ENCODE results near the gene SH3PXD2B.
"Not testable (repeated sequence)": the region's sequence is repeated elsewhere in the genome, so short reads cannot be mapped to it uniquely, and the experiment has no call there.

The SH3PXD2B gene

GRCh38 chr5:172345881-172346280 lies 108.4 kb downstream of the SH3PXD2B start:
- no peak for TF ChIP-seq ZNF274 (IDR thresholded peaks at IDR 0.05; ENCODE audit: low read depth, low read length)
- no peak overlapping the region for H3K4me3 ChIP-seq (ENCODE audit: low read length)

- TF ChIP-seq ZNF274 (IDR thresholded peaks at IDR 0.05; ENCODE audit: low read depth, low read length), result no peak
Measured at GRCh38 chr5:172344855-172345409, 109.4 kb downstream of the SH3PXD2B start.

GRCh38 chr5:172343741-172344140 lies 110.6 kb downstream of the SH3PXD2B start:
- TF ChIP-seq ZNF274 (IDR thresholded peaks at IDR 0.05; ENCODE audit: low read depth, low read length), result no peak
- H3K4me3 ChIP-seq (ENCODE audit: low read length), result no peak overlapping the region

More at GRCh38 chr5:172344855-172345409, 109.4 kb downstream of the SH3PXD2B start:
- H3K4me3 ChIP-seq (ENCODE audit: low read length), result no peak overlapping the region

- H3K4me3 ChIP-seq (ENCODE audit: low read length), result no peak overlapping the region
- no peak for TF ChIP-seq ZNF274 (IDR thresholded peaks at IDR 0.05; ENCODE audit: low read depth, low read length)
Measured at GRCh38 chr5:172342918-172343317, 111.4 kb downstream of the SH3PXD2B start.

- no peak for TF ChIP-seq ZNF274 (IDR thresholded peaks at IDR 0.05; ENCODE audit: low read depth, low read length)
Measured at GRCh38 chr5:172339264-172340180, 114.8 kb downstream of the SH3PXD2B start.

GRCh38 chr5:172336676-172337285 lies 117.5 kb downstream of the SH3PXD2B start:
- no peak for TF ChIP-seq ZNF274 (IDR thresholded peaks at IDR 0.05; ENCODE audit: low read depth, low read length)
- H3K4me3 ChIP-seq (ENCODE audit: low read length), result no peak overlapping the region

More at GRCh38 chr5:172339264-172340180, 114.8 kb downstream of the SH3PXD2B start:
- no peak overlapping the region for H3K4me3 ChIP-seq (ENCODE audit: low read length)

- TF ChIP-seq ZNF274 (IDR thresholded peaks at IDR 0.05; ENCODE audit: low read depth, low read length), result no peak
Measured at GRCh38 chr5:172336264-172336663, 118.1 kb downstream of the SH3PXD2B start.

GRCh38 chr5:172335721-172336120 lies 118.6 kb downstream of the SH3PXD2B start:
- TF ChIP-seq ZNF274 (IDR thresholded peaks at IDR 0.05; ENCODE audit: low read depth, low read length), result no peak

More at GRCh38 chr5:172336264-172336663, 118.1 kb downstream of the SH3PXD2B start:
- H3K4me3 ChIP-seq (ENCODE audit: low read length), result no peak overlapping the region

GRCh38 chr5:172334641-172335040 lies 119.7 kb downstream of the SH3PXD2B start:
- TF ChIP-seq ZNF274 (IDR thresholded peaks at IDR 0.05; ENCODE audit: low read depth, low read length), result no peak
- no peak overlapping the region for H3K4me3 ChIP-seq (ENCODE audit: low read length)

More at GRCh38 chr5:172335721-172336120, 118.6 kb downstream of the SH3PXD2B start:
- no peak overlapping the region for H3K4me3 ChIP-seq (ENCODE audit: low read length)

- no peak for TF ChIP-seq ZNF274 (IDR thresholded peaks at IDR 0.05; ENCODE audit: low read depth, low read length)
- H3K4me3 ChIP-seq (ENCODE audit: low read length), result no peak overlapping the region
Measured at GRCh38 chr5:172334196-172334595, 120.1 kb downstream of the SH3PXD2B start.

- H3K4me3 ChIP-seq (ENCODE audit: low read length), result not testable (repeated sequence)
Measured at GRCh38 chr5:172326901-172327300, 127.4 kb downstream of the SH3PXD2B start.

- H3K4me3 ChIP-seq (ENCODE audit: low read length), result no peak overlapping the region
- TF ChIP-seq ZNF274 (IDR thresholded peaks at IDR 0.05; ENCODE audit: low read depth, low read length), result no peak
Measured at GRCh38 chr5:172325452-172325851, 128.9 kb downstream of the SH3PXD2B start.

GRCh38 chr5:172322028-172322965 lies 132.0 kb downstream of the SH3PXD2B start:
- H3K4me3 ChIP-seq (ENCODE audit: low read length), result no peak overlapping the region
- TF ChIP-seq ZNF274 (IDR thresholded peaks at IDR 0.05; ENCODE audit: low read depth, low read length), result no peak

- TF ChIP-seq ZNF274 (IDR thresholded peaks at IDR 0.05; ENCODE audit: low read depth, low read length), result no peak
- H3K4me3 ChIP-seq (ENCODE audit: low read length), result no peak overlapping the region
Measured at GRCh38 chr5:172321593-172321992, 132.7 kb downstream of the SH3PXD2B start.

All from GM08714 (cell line).